NCI-H510A treated with DMSO at 0.1 percent for 48 hours (cell line): Measurements from ENCODE around the gene RBM33.
"Not testable (repeated sequence)": the region's sequence is repeated elsewhere in the genome, so short reads cannot be mapped to it uniquely, and the experiment has no call there.

Source experiments
- DNase-seq: peaks from one replicate; lab custom pipeline; 2025; lab: John Stamatoyannopoulos, UW

RBM33 gene

GRCh38 chr7:155809332-155809946 is 165.0 kb downstream of the RBM33 start:
- no peak for DNase-seq

GRCh38 chr7:155809947-155810769 is 165.7 kb downstream of the RBM33 start:
- DNase-seq: no peak

- no peak for DNase-seq
Measured at GRCh38 chr7:155810770-155811559, 166.5 kb downstream of the RBM33 start.

- no peak for DNase-seq
Measured at GRCh38 chr7:155811560-155811894, 167.1 kb downstream of the RBM33 start.

GRCh38 chr7:155811895-155812761 is 167.7 kb downstream of the RBM33 start, which contains the start of gene SHH:
SHH (minus strand) TSS chr7:155812463; CDS start chr7:155812122, 341 bp downstream.
- DNase-seq: no peak

- no peak for DNase-seq
Measured at GRCh38 chr7:155813125-155813524, 168.7 kb downstream of the RBM33 start.

GRCh38 chr7:155813546-155814315 is 169.3 kb downstream of the RBM33 start:
- DNase-seq: no peak

GRCh38 chr7:155814316-155815276 is 170.1 kb downstream of the RBM33 start:
- no peak for DNase-seq

GRCh38 chr7:155815332-155816191 is 171.1 kb downstream of the RBM33 start:
- no peak for DNase-seq

GRCh38 chr7:155816192-155816508 is 171.7 kb downstream of the RBM33 start:
- DNase-seq: no peak

- DNase-seq: no peak
Measured at GRCh38 chr7:155816996-155817395, 172.5 kb downstream of the RBM33 start.

- DNase-seq: not testable (repeated sequence)
Measured at GRCh38 chr7:155817515-155817914, 173.1 kb downstream of the RBM33 start.

GRCh38 chr7:155818154-155818819 is 173.8 kb downstream of the RBM33 start:
- DNase-seq: no peak

- no peak for DNase-seq
Measured at GRCh38 chr7:155818820-155819168, 174.3 kb downstream of the RBM33 start.

GRCh38 chr7:155819186-155819585 is 174.7 kb downstream of the RBM33 start:
- DNase-seq: no peak

GRCh38 chr7:155820246-155820645 is 175.8 kb downstream of the RBM33 start:
- no peak for DNase-seq

- no peak for DNase-seq
Measured at GRCh38 chr7:155820788-155821187, 176.3 kb downstream of the RBM33 start.

- no peak for DNase-seq
Measured at GRCh38 chr7:155821851-155822250, 177.4 kb downstream of the RBM33 start.
